ENCODE data around the gene CHGA.

DNA sequence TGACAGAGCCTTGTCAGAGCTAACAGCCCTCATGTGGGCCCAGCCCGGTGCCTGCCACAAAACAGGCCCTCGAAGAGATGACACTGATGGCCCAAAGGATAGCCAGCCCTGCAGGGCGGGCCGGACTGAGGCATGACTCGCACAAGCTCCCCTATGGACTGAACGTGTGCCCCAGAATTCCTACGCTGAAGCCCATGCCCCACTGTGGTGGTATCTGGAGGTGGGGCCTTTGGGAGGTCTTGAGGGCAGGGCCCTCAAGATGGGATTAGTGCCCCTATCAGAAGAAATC, 38.6 kb downstream of the CHGA start:
- TF ChIP-seq POLR2A (IDR thresholded peaks at IDR 0.05), result no peak
- TF ChIP-seq, protein P1, sequence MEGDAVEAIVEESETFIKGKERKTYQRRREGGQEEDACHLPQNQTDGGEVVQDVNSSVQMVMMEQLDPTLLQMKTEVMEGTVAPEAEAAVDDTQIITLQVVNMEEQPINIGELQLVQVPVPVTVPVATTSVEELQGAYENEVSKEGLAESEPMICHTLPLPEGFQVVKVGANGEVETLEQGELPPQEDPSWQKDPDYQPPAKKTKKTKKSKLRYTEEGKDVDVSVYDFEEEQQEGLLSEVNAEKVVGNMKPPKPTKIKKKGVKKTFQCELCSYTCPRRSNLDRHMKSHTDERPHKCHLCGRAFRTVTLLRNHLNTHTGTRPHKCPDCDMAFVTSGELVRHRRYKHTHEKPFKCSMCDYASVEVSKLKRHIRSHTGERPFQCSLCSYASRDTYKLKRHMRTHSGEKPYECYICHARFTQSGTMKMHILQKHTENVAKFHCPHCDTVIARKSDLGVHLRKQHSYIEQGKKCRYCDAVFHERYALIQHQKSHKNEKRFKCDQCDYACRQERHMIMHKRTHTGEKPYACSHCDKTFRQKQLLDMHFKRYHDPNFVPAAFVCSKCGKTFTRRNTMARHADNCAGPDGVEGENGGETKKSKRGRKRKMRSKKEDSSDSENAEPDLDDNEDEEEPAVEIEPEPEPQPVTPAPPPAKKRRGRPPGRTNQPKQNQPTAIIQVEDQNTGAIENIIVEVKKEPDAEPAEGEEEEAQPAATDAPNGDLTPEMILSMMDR (IDR thresholded peaks at IDR 0.05), result no peak

All from Peyer's patch (tissue), 4 donors.